Muscle of back (tissue), 11 donors: ENCODE data around the gene GIGYF1. TPM values are rescaled to one million over a fixed set of nuclear protein-coding genes. Genes with fewer than 3 reads are reported as not detected.
"Not testable (repeated sequence)": the region's sequence is repeated elsewhere in the genome, so short reads cannot be mapped to it uniquely, and the experiment has no call there.

Experiments
- DNase-seq, 3 donors: peaks; one replicate each; pipeline versions ENCODE4 v3.0.0 to v3.0.0-alpha.2; 2013
- polyA plus RNA-seq, 10 donors: library from polyadenylated mRNA; unstranded; fragments of 120-200 nt; gene quantifications; one replicate each; pipeline ENCODE4 v1.2.1, GENCODE V29; 2013; ENCODE audit not compliant: insufficient read length in 10 of 10

Gene GIGYF1
- polyA plus RNA-seq, 10 donors, result 18.0 to 36.2 (median 26.0) TPM

- DNase-seq, result peak in 2 of 3 donors; percentile 52 to 76
Measured at GRCh38 chr7:100673942-100674410, 20.1 kb downstream of the GIGYF1 start.

- peak; percentile 98 to 100 (median 99) for DNase-seq
Measured at GRCh38 chr7:100673302-100673941, 20.6 kb downstream of the GIGYF1 start, which contains the start of gene GNB2. Gene GNB2, plus strand, starts transcription at chr7:100673740. Its CDS starts 2,526 bp downstream, at chr7:100676266.

DNA sequence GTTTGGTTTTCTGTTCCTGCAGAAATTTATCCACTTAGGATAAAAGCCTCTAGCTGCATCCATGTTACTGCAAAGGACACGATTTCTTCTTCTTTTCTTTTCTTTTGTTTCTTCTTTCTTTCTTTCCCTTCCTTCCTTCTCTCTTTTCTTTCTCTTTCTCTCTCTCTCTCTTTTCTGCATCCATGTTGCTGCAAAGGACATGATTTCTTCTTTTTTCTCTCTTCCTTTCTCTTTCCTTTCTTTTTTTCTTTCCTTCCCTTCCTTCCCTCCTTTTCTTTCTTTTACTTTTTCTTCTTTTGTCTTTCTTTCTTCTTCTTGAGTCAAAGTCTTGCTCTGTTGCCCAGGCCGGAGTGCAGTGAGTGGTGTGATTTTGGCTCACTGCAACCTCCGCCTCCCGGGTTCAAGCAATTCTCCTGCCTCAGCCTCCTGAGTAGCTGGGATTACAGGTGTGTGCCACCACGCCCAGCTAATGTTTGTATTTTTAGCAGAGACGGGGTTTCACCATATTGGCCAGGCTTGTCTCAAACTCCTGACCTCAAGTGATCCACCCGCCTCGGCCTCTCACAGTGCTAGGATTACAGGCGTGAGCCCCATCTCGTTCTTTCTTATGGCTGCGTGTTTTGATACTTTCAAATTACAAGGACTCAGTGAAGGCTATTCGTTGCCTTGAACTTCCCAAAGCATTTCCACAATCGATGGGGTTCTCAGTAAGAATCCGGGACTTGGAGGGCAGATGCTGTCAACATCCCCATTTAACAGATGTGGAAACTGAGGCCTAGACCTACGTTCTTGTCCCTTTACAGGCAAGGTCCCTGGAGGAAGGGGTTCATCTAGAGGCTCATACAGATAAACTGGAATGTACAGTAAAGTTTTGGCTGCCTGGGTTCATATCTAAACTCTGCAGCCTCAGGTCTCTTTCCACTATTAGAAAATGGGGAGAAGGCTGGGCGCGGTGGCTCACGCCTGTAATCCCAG, 22.4 kb downstream of the GIGYF1 start:
- no peak for DNase-seq

DNA sequence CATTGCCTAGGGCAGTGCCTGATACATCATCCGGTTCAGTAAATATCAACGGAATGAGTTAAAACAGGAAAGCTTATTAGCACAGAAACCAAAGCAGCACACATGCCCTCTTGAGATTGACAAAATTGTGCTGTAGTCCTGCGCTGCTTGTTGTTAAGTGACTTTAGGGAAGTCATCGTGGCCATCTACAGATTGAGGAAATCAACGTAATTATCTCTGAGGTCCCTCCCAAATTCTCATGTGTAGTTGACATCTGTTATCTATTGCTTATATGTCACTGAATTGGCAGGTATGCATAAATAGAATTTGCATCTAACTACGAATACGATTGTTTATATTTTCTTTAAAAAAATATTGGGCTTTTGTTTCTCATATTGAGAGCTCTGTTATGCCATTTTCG, 24.0 kb downstream of the GIGYF1 start:
- no peak for DNase-seq

DNA sequence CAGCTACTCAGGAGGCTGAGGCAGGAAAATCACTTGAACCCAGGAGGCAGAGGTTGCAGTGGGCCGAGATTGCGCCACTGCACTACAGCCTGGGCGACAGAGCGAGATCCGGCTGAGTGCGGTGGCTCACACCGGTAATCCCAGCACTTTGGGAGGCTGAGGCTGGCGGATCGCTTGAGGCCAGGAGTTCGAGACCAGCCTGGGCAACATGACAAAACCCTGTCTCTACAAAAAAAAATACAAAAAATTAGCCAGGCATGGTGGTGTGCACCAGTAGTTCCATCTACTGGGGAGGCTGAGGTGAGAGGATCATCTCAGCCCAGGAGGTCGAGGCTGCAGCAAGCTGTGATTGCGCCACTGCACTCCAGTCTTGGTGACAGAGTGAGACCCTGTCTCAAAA, 24.9 kb downstream of the GIGYF1 start:
- not testable (repeated sequence) for DNase-seq

GRCh38 chr7:100668069-100668449, 26.0 kb downstream of the GIGYF1 start:
- no peak for DNase-seq

DNA sequence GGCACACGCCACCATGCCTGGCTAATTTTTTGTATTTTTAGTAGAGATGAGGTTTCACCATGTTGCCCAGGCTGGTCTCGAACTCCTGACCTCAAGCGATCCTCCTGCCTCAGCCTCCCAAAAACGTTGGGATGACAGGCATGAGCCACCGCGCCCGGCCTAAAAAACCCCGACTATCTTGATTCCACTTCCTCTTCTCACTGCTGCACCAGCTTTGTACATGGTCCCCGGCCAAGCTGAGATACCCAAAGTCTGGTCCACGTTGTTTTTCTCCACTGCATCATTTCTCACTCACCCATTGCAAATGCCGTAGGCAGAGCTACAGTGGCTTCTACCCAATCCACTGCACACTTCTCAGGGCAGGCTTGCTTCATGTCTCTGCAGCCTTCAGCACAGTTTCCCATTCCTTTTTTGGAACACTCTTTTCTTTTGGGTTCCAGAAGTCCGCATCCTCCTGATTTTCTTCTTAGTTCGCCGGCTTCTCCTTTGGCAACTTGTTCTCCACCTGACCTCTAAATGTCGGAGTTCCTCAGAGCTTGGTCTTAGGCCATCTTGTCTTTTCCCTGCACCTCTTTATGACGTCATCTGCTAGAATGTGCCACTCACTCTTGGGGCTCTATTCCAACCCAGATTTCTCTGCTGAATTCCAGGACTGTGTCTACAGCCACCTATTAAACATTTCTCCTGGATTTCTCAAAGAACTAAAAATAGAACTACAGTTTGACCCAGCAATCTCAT, 26.6 kb downstream of the GIGYF1 start:
- no peak for DNase-seq

GRCh38 chr7:100665168-100665726, 28.8 kb downstream of the GIGYF1 start:
- DNase-seq, result no peak

GRCh38 chr7:100662194-100662776, 31.8 kb downstream of the GIGYF1 start:
- DNase-seq, result not testable (repeated sequence)

GRCh38 chr7:100655908-100656674, 38.0 kb downstream of the GIGYF1 start, which contains the start of gene ACTL6B:
Gene ACTL6B, minus strand, starts transcription at chr7:100656448. Its CDS starts 94 bp downstream, at chr7:100656354.
- DNase-seq, result peak in 2 of 3 donors; percentile 60 to 83

DNA sequence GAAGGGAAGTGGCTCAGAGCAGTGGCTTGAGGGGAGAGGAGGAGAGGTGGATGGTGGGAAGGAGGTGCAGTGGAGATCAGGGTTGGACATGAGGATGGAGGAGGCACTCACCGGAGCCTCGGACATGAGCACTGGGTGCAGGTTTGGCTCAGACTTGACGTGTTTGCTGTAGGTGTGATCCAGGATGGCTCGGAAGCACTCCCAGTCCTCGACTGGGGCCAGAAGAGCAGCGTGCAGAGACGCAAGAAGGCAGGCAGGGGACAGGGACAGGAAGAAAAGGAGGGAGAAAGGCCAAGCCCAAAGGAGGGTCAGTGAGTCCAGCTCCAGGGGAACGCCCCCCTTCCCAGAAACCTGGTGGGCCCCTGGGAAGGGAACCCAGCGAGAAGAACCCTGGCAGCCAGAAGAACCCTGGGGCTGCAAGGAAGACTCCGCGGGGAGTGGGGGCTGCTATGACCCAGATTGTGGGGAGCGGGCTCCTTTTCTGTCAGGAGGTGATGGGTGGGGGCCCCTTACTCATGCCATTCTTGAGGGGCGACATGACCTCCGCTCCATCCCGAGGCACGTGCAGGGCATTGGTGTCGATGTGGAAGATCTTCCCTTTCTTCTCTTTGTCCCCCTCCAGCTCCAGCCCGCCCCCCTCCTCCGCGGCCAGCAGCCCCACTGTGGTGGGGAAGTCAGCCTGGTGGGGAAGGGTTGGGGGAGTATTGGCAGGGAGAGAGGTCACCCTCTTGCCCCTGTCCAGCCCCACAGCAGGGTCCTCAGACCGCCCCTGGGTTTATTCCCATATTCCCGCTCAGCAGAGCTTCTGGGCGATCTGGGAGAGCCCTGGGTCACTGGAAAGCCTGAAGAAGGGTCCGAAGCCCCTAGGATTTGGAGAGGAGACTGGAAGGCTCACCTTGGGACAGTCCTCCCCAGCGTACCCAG, 38.9 kb downstream of the GIGYF1 start:
- DNase-seq, result no peak

GRCh38 chr7:100649826-100650565, 44.1 kb downstream of the GIGYF1 start:
- no peak for DNase-seq

- DNase-seq, result no peak
Measured at GRCh38 chr7:100642534-100642907, 51.5 kb downstream of the GIGYF1 start.

DNA sequence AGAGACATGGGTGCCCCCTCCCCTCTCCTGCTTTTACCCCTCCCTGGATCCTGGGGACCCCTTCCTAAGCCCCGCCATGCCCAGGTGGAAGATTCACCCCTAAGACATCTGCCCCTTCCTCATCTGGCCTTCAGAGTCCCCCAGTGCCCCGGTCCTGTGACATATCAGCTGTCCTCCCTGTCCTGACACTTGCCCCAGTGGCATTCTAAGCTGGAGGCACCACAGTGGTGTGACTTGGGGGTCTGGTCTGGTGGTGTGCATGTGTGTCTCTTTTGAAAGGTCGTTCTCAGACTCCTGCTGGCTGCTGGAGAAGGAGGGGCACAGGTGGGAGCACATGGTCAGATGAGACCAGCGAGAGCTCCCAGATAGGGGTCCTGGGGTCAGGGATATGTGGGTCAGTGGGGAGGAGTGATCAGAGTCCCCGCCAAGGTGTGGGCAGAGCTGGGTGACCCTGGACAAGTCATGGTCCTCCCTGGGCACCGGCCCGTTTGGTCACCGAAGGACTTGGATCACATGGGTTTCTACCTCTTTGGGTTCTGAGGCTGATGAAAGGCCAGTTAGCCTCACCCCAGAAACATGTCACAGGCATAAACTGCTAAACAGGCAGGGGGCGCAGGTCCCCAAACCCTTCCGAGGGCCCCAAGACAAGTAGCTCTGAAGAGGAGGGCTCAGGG, 52.1 kb downstream of the GIGYF1 start:
- no peak for DNase-seq

- DNase-seq, result no peak
Measured at GRCh38 chr7:100641463-100641859, 52.6 kb downstream of the GIGYF1 start, which contains the start of gene TFR2. Gene TFR2, minus strand, starts transcription at chr7:100641552. Its CDS starts 43 bp downstream, at chr7:100641509.

DNA sequence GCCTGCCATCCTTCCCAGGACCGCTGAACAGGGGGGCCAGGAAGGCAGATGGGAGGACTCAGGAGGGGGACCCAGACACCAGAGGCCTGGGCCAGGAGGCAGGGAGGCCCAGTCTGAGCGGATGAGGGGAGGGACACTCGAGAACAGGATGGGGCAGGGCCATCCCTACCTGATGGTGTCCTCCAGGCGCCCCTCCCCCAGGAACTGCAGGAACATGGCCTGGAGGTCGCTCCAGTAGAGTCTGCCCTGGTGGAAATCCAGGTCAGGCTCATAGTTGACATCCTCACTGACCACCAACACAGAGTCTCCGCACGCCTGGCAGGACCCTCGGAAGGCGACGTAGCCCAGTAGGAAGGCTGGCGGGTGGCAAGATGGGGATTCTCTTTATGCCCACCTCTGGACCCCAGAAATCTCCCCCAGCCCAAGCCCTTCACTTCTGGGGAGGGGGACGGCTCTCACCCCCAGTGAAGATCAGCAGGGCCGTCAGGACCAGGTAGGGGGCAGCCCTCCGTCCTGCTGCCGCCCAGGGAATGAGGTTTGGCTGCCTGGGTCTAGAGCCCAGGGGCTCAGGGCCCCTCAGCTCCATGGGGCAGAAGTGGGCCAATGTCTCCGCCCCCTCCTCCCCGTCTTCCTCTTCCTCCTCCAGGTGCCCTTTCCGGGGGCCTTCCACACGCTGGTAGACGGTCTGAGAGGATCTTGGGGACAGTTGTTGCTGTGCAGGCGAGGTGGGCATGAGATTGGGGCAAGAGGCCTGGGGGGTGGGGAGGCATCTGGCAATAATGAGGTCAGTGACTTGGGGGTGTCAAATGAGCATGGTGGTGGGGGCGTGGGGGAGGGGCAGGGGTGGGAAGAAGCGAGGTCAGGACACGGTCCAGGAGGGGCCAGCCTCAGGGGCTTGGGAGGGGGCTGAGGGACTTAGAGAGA, 53.3 kb downstream of the GIGYF1 start:
- DNase-seq, result no peak
